HG03175 (cell line): ENCODE data around the gene ANK3.

ENCODE experiments used
- ATAC-seq: cut with Tn5 transposase; IDR thresholded peaks from one replicate; pipeline ENCODE4 v1.9.1; 2021; ENCODE audit warnings: mild to moderate bottlenecking, moderate library complexity; ENCODE audit not compliant: unreplicated experiment

The ANK3 gene

DNA sequence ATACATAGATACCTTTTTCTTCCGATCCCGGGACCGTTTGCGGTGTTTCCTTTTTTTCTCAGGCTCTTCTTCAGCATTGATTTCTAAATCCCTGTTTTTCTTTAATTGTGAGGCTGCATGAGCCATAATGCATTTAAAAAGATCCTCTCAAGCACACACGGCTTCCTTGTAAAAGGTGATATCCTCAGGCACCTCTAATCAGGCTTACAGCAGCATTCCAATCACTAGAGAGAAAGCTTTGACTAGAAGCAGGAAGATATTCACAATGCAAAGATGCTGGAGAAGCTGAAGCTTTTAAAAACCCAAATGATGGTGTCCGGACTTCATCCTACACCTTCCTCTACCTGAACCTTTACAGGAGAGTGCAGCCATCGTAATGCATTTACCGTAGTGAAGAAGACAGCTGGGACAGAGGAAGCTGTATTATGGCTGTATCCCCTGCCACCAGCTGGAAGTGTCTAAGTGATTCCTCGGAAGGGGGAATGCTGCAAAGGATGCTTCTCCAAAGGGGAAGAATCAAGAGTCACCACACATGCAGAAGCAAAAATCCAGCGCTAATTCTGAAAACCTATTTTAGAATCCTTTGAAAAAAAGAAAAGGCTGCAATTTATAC lies at the start of gene ANK3:
Gene ANK3 (minus strand): TSS at position 463 of the 613 bp plus-strand sequence. CDS start 337 bp downstream, at position 126.
- ATAC-seq: no peak

DNA sequence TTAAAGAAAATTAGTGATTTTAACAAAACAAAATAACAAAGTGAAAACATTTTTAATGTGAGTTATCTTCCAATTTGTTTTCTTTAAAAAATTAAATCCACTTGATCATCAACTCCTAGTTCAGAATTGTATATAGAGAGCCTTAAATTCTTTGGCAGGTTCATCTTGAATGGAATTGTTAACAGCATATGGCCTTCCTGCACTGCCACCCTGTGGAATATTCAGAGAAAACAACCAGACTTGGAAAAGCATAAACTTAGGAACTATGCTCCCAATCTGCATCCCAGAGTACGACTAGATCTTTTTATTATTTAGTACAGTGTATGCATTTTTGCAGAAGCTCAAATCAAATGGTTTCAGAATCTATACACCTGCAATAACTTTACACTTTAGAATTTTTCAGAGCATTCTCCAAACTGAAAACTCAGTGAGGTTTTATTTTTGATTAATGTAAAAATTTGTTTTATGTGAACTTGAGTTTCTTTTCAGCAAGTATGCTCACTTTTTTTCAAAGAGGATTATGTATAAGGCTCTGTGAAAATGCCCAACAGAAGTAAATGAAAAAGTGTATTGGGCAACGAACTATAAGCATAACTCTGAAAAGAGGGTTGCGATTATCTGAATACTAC lies 44.9 kb upstream of the ANK3 start:
- ATAC-seq: no peak

GRCh38 chr10:60433684-60434083 lies 44.0 kb upstream of the ANK3 start:
- ATAC-seq: no peak

DNA sequence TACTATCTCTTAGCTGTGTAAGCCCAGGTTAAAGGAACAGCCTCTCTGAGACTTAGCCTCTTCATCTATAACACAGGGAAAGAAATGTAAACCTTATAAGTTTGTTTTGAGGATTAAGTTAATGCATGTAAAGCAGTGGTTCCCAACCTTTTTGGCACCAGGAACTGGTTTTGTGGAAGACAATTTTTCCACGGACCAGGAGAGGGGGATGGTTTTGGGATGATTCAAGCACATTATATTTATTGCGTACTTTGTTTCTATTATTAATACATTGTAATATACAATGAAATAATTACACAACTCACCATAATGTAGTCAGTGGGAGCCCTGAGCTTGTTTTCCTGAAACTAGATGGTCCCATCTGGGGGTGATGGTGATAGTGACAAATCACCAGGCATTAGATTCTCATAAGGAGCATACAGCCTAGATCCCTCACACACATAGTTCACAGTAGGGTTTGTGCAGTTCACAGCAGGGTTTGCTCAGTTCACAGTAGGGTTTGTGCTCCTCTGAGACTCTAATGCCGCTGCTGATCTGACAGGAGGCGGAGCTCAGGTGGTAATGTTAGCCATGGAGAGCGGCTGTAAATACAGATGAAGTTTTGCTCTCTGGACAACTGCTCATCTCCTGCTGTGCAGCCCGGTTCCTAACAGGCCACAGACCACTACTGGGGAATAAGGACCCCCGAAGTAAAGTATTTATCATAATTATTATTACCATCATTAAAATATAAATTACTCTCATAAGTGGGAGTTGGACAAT lies 41.3 kb upstream of the ANK3 start:
- ATAC-seq: no peak

DNA sequence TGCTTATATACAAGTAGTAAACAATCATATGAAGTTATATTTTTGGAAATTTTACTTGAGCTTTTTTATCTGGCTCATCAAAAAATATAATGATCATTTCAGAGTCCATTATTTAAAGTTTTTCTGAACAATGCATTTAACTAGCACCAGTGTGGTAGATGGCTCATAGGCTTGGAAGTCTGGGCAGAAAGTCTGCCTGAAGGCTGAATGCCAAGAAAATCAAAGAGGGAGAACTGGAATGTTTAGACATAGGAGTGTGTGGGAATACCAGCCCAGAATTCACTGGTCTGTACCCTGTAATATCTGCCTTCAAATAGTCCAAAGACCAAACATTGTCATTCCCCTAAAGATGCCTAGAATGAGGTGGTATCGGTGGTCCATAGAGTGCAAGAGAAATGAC lies 40.3 kb upstream of the ANK3 start:
- no peak for ATAC-seq

GRCh38 chr10:60429084-60429849 lies 39.6 kb upstream of the ANK3 start:
- no peak for ATAC-seq

DNA sequence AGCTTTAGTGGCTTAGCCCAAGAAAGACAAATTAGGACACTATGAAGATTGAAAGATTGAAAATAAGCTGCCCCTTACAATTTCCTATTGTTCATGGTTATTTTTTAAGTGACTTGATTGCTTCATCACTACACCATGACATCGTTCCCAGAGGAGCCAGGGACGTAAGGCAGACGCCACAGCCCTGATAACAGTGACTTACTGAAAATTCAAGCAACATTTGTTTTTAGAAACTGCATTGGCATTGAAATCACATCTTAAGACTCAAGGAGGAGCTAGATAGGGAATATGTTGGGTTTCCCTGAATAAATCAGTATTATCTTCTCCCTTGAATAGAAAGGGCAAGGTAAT lies 38.7 kb upstream of the ANK3 start:
- ATAC-seq: no peak

GRCh38 chr10:60427709-60428386 lies 38.2 kb upstream of the ANK3 start:
- no peak for ATAC-seq

GRCh38 chr10:60427148-60427547 lies 37.5 kb upstream of the ANK3 start:
- ATAC-seq: no peak

DNA sequence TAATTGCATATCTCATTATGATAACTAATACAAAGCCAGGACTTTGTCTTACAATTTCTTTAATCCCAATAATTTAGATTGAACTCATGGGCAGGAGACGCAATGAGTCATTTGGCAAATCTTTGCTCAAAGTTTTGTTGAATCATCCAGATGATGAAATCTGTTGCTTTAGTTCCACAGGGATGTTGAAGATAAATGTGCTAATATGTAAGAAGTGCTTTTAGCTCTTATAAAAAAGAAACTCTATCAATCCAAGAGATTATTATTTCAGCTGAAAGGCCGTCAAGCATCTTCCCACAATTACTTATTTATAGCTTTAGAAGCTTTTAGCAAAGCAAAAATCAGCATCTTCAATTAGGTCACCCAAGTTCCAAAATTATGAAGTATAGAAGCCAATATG lies 36.8 kb upstream of the ANK3 start:
- no peak for ATAC-seq

DNA sequence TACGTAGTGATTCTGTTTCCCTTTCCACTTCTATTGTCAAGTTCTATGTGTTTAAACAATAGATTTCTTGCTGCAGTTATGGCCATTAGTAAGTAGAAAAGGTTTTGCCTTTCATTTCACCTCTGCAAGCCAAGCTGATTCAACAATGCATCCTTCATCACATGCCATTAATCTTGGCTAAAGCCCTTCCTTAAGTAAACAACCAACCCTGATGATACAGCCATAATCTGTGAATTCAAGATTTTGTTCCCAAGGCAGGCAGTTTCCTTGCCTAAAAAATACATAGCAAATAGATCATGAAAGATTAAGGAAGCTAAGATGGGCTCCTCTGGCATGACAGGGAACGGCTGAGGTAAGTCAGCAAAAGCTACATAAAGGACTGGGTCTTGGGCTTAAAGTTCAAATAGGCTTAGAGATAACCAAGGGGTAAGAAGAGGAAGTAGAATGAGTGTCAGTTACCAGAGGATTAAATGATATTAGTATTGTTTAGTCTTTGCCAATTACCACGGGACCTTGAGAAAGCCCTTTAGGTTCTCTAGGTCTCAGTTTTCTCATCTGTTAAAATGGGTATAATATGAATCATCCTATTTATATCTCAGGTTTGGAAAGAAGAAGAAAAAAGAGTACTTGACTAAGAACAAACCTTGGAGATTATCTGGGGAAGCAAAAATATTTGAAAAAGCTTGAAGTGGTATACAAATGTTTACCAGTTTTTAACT lies 35.9 kb upstream of the ANK3 start:
- ATAC-seq: no peak

DNA sequence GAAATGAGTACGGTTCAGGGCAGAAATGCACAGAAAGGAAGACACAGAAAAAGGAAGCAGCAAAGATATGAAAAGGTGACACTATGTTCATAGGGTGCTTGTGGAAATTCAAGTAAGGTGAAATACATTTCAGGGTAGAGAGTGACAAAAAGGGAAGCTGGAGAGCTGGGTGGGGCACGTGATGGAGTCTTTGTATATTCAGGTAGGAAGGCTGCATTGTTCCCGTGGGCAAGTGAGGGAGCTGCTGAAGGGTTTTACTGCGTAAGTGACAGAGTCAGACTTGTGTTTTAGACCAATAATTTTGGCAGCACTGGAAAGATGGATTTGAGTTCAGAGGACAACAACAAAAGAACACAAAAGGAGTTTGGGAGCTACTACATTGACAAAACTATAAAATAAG lies 35.3 kb upstream of the ANK3 start:
- ATAC-seq: no peak

- no peak for ATAC-seq
Observed at GRCh38 chr10:60423920-60424319, 34.2 kb upstream of the ANK3 start.

- ATAC-seq: no peak
Observed at GRCh38 chr10:60422809-60423208, 33.1 kb upstream of the ANK3 start.

DNA sequence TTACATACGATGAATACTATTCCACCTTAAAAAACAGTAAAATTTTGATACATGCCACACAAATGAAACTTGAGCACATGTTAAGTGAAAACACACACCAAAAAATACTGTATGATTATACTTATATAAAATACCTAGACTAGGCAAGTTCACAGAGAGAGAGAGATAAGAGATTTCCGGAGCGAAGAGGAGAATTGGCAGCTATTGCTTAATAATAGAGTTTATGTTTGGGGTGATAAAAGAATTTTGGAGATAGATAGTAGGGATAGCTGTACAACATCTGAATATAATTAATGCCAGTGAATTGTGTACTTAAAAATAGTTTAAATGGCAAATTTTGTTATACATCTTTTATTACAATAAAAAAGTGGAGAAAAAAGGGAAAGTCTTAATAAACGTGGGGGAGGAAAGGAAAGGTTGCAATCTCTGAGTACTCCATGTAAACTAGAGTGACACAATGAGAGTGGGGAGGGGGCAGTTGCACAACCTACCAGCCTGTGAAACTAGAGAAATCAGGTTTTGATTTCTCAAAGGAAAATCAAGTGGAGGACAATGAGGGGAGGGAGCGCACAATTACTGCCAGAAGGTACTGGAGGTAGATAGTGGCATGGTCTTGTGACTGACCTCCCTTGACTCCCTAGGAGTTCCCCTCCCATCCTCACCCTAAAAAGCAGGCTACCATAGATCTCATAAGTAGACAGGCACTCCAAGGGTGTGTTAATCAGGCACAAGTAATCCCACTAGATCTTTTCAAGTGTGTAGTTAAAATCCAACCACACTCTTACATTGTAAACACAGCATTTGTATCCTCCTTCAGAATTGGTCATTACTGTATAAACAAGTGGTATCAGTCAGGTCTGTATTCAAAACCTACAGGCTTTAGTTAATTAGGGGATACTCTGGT lies 31.6 kb upstream of the ANK3 start:
- no peak for ATAC-seq

GRCh38 chr10:60419249-60419648 lies 29.6 kb upstream of the ANK3 start:
- no peak for ATAC-seq

DNA sequence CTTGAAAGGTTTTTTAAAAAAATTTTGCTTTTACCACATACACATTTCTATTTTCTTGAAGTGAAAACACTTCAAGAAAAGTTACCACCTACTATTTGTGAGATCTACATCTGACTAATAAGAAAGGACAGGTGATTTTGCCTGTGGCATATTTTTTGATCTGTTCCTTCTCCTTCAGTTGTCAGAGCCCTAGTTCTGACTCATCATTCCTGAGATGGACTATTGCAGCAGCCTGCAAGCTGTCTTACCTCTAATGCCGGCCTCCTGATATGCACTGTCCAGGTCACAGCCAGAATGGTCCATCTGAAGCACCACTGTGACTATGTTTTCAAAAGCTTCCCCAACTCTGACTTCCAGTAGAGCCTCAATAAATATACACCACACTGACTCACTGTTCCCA lies 28.2 kb upstream of the ANK3 start:
- no peak for ATAC-seq

GRCh38 chr10:60417024-60417423 lies 27.3 kb upstream of the ANK3 start:
- no peak for ATAC-seq

- no peak for ATAC-seq
Observed at GRCh38 chr10:60414877-60415585, 25.4 kb upstream of the ANK3 start.
